Measurements from ENCODE around the gene PON2. TPM values are rescaled to one million over a fixed set of nuclear protein-coding genes. Genes with fewer than 3 reads are reported as not detected.
"Not testable (repeated sequence)": the region's sequence is repeated elsewhere in the genome, so short reads cannot be mapped to it uniquely, and the experiment has no call there.

Gene PON2
- polyA plus RNA-seq (ENCODE audit: insufficient read length in 10 of 10): 100 to 1,000 TPM in 4 of 10 donors, 10 to 100 TPM in 6; 59.1 to 197 (median 91.9) TPM
- long read RNA-seq, donor 1, transcript PON2-218 (9 exons, 1,653 nt): major isoform, 10 of 40 reads
- long read RNA-seq, donor 1, transcript PON2-215 (3 exons, 579 nt): minor isoform, 8 of 40 reads
- long read RNA-seq, donor 1, partial matches to known transcripts: 16 of 40 reads
- long read RNA-seq, donor 1, other reads (novel, unspliced or antisense): 0 of 40 reads
- long read RNA-seq, donor 2, transcript PON2-202 (9 exons, 1,726 nt): minor isoform, 5 of 35 reads
- long read RNA-seq, donor 2, transcript PON2-218 (9 exons, 1,653 nt): major isoform, 12 of 35 reads
- long read RNA-seq, donor 2, transcript PON2-215 (3 exons, 579 nt): minor isoform, 8 of 35 reads
- long read RNA-seq, donor 2, partial matches to known transcripts: 9 of 35 reads
- long read RNA-seq, donor 2, other reads (novel, unspliced or antisense): 0 of 35 reads
- long read RNA-seq, donor 3: 0 reads
- long read RNA-seq, donor 4, transcript PON2-218 (9 exons, 1,653 nt): major isoform, 12 of 22 reads
- long read RNA-seq, donor 4, transcript PON2-202 (9 exons, 1,726 nt): minor isoform, 5 of 22 reads
- long read RNA-seq, donor 4, partial matches to known transcripts: 0 of 22 reads
- long read RNA-seq, donor 4, other reads (novel, unspliced or antisense): 0 of 22 reads
- long read RNA-seq, donor 5, transcript PON2-218 (9 exons, 1,653 nt): major isoform, 8 of 25 reads
- long read RNA-seq, donor 5, partial matches to known transcripts: 10 of 25 reads
- long read RNA-seq, donor 5, other reads (novel, unspliced or antisense): 5 of 25 reads
- long read RNA-seq, donor 6, transcript PON2-218 (9 exons, 1,653 nt): major isoform, 24 of 38 reads
- long read RNA-seq, donor 6, partial matches to known transcripts: 7 of 38 reads
- long read RNA-seq, donor 6, other reads (novel, unspliced or antisense): 0 of 38 reads
- long read RNA-seq, donor 7, transcript PON2-218 (9 exons, 1,653 nt): major isoform, 20 of 99 reads
- long read RNA-seq, donor 7, transcript PON2-202 (9 exons, 1,726 nt): minor isoform, 6 of 99 reads
- long read RNA-seq, donor 7, transcript PON2-215 (3 exons, 579 nt): minor isoform, 12 of 99 reads
- long read RNA-seq, donor 7, partial matches to known transcripts: 55 of 99 reads
- long read RNA-seq, donor 7, other reads (novel, unspliced or antisense): 0 of 99 reads
- long read RNA-seq, donor 8, transcript PON2-218 (9 exons, 1,653 nt): major isoform, 8 of 18 reads
- long read RNA-seq, donor 8, partial matches to known transcripts: 6 of 18 reads
- long read RNA-seq, donor 8, other reads (novel, unspliced or antisense): 0 of 18 reads
- long read RNA-seq, donor 9, partial matches to known transcripts: 0 of 2 reads
- long read RNA-seq, donor 9, other reads (novel, unspliced or antisense): 0 of 2 reads

GRCh38 chr7:95434557-95435421 lies at the start of gene PON2:
Gene PON2 (minus strand): TSS chr7:95435028. CDS start chr7:95434951, 77 bp downstream.
- peak; percentile 81 to 96 (median 86) for DNase-seq

- DNase-seq: no peak
Measured at GRCh38 chr7:95482424-95482823, 47.6 kb upstream of the PON2 start.

- DNase-seq: no peak
Measured at GRCh38 chr7:95481271-95482165, 46.7 kb upstream of the PON2 start.

- DNase-seq: no peak
Measured at GRCh38 chr7:95479992-95480624, 45.3 kb upstream of the PON2 start.

- DNase-seq: peak in 2 of 3 donors; percentile 24 to 64
Measured at GRCh38 chr7:95478272-95479037, 43.6 kb upstream of the PON2 start.

- peak; percentile 80 to 91 (median 87) for DNase-seq
Measured at GRCh38 chr7:95476904-95477594, 42.2 kb upstream of the PON2 start.

- peak; percentile 40 to 73 (median 55) for DNase-seq
Measured at GRCh38 chr7:95476072-95476847, 41.4 kb upstream of the PON2 start.

GRCh38 chr7:95473276-95473985 lies 38.6 kb upstream of the PON2 start:
- DNase-seq: peak; percentile 62 to 89 (median 69)

- peak; percentile 59 to 90 (median 74) for DNase-seq
Measured at GRCh38 chr7:95472581-95473161, 37.8 kb upstream of the PON2 start.

- DNase-seq: no peak
Measured at GRCh38 chr7:95471071-95471470, 36.2 kb upstream of the PON2 start.

GRCh38 chr7:95470452-95470851 lies 35.6 kb upstream of the PON2 start:
- peak in 1 of 3 donors; percentile 17 for DNase-seq

- no peak for DNase-seq
Measured at GRCh38 chr7:95469848-95470247, 35.0 kb upstream of the PON2 start.

GRCh38 chr7:95469187-95469586 lies 34.4 kb upstream of the PON2 start:
- no peak for DNase-seq

GRCh38 chr7:95467912-95468607 lies 33.2 kb upstream of the PON2 start:
- no peak for DNase-seq

- not testable (repeated sequence) for DNase-seq
Measured at GRCh38 chr7:95460653-95461052, 25.8 kb upstream of the PON2 start.
